VCaP (cell line): ENCODE data around the gene OMP.

Experiments used
- H3K27ac ChIP-seq: fragments of 450-650 bp; 2 replicates; pipeline ENCODE4 v1.5.1; 2017
- TF ChIP-seq, protein P1 (sequence below): fragments of 450-650 bp; conservative IDR thresholded peaks from 2 replicates; pipeline ENCODE4 v1.5.1; 2017; ENCODE audit warnings: mild to moderate bottlenecking, moderate library complexity

OMP gene

DNA sequence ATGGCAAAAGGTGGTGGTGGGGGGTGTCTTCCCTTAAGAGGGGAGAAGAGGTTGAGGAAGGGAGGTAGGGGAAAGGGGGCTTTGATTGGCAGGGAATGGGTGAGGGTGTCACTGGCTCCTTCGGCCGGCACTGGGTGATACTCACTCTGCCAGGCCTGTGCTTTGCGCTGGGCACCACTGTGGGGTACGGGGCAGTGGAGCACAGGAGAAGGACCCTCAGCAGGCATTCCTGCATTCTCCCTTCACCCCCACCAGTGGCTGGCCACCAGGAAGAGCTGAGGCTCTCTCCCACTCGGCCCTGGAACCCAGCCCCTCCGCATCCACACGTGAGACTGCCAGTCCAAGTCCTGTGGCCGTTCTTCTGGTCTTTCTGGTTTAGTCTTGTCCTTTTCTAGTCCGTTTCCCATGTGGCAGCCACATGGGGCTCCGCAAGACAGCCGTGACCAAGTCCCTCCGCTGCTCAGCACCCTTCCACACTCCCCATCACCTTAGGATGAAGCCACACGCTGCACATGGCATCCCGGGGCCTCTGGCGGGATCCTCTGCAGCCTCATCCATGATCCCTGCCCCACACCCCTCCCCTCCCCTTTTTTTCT, 27.9 kb upstream of the OMP start:
- TF ChIP-seq, protein P1, sequence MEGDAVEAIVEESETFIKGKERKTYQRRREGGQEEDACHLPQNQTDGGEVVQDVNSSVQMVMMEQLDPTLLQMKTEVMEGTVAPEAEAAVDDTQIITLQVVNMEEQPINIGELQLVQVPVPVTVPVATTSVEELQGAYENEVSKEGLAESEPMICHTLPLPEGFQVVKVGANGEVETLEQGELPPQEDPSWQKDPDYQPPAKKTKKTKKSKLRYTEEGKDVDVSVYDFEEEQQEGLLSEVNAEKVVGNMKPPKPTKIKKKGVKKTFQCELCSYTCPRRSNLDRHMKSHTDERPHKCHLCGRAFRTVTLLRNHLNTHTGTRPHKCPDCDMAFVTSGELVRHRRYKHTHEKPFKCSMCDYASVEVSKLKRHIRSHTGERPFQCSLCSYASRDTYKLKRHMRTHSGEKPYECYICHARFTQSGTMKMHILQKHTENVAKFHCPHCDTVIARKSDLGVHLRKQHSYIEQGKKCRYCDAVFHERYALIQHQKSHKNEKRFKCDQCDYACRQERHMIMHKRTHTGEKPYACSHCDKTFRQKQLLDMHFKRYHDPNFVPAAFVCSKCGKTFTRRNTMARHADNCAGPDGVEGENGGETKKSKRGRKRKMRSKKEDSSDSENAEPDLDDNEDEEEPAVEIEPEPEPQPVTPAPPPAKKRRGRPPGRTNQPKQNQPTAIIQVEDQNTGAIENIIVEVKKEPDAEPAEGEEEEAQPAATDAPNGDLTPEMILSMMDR: no peak

DNA sequence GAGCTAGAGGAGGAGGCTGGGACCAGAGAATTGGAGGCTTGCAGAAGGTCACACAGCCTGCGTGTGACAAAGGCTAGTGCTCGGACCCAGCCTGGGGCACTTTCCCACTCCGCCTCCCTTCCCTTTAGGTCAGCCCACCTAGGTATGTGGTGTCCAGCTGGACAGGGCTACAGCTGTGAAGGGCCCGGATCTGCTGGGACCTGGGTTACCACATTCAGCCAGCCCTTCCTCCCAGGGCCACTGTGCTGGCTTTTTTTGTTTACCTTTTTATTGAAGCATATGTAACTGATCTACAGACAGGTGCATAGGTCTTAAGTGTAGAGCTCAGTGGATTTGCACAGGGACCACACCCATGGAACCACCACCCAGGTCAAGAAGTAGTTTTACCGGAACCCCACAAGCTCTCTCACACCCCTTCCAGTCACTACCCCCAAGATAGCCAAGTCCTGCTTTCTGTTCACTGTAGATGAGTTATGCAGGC, 27.2 kb upstream of the OMP start:
- TF ChIP-seq, protein P1: no peak
- peak overlapping the region; percentile 60; the same call in 1 of the 2 replicates for H3K27ac ChIP-seq

More for the DNA sequence above, 27.9 kb upstream of the OMP start:
- H3K27ac ChIP-seq: peak overlapping the region; percentile 60; the same call in 1 of the 2 replicates

DNA sequence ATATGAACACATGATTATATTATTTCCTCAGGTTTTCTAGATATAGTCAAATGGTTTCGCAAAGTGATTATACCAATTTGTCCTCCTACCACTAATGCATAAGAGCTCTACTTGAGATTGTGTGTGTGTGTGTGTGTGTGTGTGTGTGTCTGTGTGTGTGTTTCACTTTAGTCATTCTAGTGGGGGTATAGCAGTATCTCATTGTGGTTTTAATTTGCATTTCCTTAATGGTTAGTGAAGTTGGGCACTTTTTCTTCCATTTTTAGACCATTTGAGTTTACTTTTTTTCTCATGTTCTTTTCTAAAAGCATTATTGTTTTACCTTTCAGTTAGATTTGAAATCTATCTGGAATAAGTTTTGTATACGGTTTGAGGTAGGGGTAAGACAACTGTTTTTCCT, 23.0 kb upstream of the OMP start:
- no peak overlapping the region for H3K27ac ChIP-seq
- TF ChIP-seq, protein P1: no peak

DNA sequence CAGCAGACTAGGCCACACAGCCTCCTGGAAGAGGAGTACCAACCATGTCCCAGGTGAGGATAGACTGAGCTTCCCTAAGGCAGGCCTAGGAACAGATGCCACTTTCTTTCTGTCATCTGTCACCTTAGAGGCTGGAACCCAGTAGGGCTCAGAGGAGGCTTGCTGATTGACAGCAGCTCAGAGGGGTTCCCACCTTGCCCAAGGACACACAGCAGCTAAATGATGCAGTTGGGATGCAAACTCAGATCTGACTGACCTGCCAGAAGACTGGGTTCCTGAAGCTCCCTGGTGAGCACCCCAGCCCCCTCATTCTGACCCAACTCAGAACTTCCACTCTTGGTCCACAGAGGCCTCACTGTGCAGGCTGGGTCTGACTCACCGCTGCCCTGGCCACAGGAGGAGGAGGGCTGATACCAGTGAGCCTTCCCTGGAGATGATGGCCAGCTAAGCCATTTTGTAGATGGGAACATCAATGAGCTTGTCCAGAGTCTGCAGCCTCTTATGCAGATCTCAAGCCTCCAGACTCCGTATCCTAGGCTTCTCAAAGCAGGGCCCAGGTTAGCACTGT, 21.9 kb upstream of the OMP start:
- TF ChIP-seq, protein P1: no peak
- H3K27ac ChIP-seq: no peak overlapping the region

DNA sequence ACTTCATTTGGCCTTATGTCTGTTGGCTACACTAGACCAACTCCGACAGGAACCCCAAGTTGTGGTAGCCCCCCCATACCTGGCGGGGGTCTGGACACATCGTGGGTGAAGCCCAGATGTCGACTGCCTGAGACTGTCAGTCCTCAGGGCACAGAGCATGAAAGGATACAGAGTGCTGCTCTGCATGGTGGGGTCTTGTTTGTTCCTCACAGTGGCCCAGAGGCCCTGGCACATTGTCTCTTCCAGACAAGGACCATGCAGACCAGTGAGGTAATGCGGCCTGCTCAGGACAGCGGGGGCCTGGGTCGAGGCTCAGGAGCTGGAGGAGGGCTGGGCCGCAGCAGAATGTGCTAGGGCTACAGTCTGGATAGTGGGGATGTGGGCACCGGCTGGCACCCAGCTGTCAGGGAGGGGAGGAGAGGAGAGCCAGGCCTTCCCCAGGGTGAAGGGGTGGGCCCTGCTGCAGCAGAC, 21.2 kb upstream of the OMP start:
- peak overlapping the region; percentile 23; the same call in 1 of the 2 replicates for H3K27ac ChIP-seq
- TF ChIP-seq, protein P1: no peak

DNA sequence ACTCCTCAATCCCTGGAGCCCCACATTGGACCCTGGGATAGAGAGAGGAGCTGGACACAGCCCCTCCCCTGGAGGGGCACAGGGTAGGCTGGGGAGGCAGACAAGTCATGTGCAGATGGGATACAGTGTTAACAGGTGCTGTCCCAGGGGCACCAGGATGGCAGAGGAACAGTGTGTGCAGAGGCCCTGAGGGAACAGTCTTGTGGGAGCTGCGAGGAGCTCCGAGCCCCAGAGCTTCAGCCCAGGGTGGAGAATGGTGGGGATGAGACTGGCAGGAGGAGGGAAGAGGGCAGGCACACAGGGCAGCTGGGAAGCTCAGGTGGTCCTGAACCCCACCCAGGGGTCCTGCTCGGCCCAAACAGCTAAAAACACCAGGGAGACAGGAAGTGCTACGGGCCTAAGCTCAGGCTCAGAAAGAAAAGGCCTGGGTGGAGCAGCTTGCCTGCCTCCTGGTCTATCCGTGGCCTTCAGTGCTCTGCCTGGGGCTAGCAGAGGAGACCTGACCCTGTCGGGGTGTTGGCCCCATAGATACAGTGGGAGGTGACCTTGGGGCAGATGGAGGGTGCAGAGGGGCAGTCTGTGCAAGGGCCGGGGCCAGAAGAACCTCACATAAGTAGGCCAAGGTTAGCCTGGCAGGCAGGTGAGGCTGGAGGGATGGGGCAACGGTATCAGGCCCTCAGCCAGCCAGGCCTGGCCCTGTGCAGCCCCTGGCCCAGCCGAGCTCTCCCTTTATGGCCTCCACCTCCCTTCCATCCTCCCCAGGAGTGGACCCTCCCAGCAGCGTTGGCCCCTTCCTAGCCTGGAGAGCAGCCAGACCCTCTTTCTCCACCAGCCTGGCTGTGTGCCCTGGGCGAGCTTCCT, 20.4 kb upstream of the OMP start:
- TF ChIP-seq, protein P1: no peak

More for the DNA sequence above, 20.4 kb upstream of the OMP start:
- H3K27ac ChIP-seq: peak overlapping the region; percentile 23; the same call in 1 of the 2 replicates
